ENCODE measurements around the gene ADI1.

ADI1 gene

DNA sequence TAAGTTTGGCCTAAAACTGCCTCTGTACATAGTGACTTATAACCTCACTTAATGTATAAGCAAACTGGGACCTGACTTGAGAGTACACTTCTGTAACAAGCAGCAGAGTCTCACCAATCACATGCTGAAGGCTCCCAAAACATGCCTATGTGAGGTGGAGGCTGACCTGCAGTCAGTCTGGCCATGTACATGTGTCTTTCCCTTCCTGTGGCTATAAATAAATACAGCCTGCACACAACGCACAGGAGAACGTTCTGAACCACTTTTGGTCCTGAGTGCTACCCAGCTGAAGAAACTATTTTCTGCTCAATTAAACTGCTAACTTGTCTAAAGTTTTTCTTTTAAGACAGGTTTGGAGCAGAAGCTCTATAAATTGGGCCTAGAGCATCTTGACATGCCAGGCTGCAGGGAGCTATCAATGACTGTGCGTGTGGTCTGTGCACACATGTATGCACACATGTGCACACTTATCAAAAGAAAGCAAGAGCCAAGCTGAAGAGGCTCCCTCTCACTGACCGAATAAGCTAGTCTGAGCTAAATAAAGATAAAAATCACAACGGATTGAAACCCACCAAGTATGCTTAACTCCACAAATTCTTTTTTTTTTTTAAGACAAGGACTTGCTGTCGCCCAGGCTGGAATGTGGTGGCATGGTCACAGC lies 23.8 kb upstream of the ADI1 start:
- no peaks in the 10 kb centered on the region for H3K4me1 ChIP-seq (ENCODE audit: control insufficient read depth, insufficient read depth, low read length, poor library complexity, severe bottlenecking)
- H3K4me3 ChIP-seq (ENCODE audit: insufficient read depth, low read depth, low read length, poor library complexity, severe bottlenecking): no peak overlapping the region
- H3K9me3 ChIP-seq (ENCODE audit: control insufficient read depth, low read length): no peaks in the 10 kb centered on the region
- H3K27ac ChIP-seq (ENCODE audit: insufficient read depth, low read length, poor library complexity, severe bottlenecking): no peak overlapping the region
- peaks cover 66% of the 10 kb centered on the region for H3K36me3 ChIP-seq (ENCODE audit: control insufficient read depth, insufficient read depth, low read length)
- no peaks in the 10 kb centered on the region for H3K27me3 ChIP-seq (replicated peaks; ENCODE audit: control insufficient read depth, insufficient read depth, low read length, poor library complexity, severe bottlenecking)
- DNase-seq: no peak

DNA sequence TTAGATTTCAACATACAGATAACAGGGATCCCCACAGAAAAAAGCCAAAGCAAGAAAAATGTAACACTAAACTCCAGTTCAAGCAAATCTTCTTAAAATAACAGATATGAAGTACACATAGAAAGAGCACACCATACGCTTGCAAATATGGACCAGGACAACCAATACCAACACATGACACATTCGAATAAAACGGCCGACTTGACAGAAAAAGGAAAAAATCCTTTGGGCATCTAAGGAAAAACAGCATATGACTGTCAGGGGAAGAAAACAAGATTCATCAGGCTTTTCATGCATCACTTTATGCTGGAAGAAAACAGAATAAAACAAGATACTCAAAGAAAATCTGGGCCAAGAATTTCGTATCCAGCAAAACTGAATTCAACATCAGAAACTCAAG lies 22.8 kb upstream of the ADI1 start:
- H3K4me3 ChIP-seq (ENCODE audit: insufficient read depth, low read depth, low read length, poor library complexity, severe bottlenecking): no peak overlapping the region
- H3K36me3 ChIP-seq (ENCODE audit: control insufficient read depth, insufficient read depth, low read length): peaks cover 59% of the 10 kb centered on the region
- H3K27me3 ChIP-seq (replicated peaks; ENCODE audit: control insufficient read depth, insufficient read depth, low read length, poor library complexity, severe bottlenecking): no peaks in the 10 kb centered on the region
- H3K27ac ChIP-seq (ENCODE audit: insufficient read depth, low read length, poor library complexity, severe bottlenecking): no peak overlapping the region
- no peak for DNase-seq
- H3K4me1 ChIP-seq (ENCODE audit: control insufficient read depth, insufficient read depth, low read length, poor library complexity, severe bottlenecking): no peaks in the 10 kb centered on the region
- H3K9me3 ChIP-seq (ENCODE audit: control insufficient read depth, low read length): no peaks in the 10 kb centered on the region

DNA sequence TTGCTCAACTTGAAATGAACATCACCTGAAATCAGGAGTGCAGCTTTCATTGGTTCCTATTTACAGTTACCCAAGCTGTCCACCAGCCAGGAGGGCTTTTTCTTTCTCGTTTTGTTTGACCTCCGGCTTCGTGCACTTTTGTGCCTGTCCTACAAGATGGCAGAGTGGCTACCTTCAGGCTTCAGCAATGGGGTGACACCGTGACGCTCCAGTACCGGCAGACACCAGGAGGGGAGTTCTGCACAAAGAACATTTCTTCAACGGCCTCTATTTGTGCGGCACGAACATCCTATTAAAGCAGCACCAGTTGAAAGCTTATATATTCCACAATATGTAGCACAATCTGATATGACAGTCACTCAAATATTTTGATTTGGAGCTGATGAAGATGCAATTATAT lies 20.5 kb upstream of the ADI1 start:
- DNase-seq: no peak
- peaks cover 42% of the 10 kb centered on the region for H3K36me3 ChIP-seq (ENCODE audit: control insufficient read depth, insufficient read depth, low read length)

DNA sequence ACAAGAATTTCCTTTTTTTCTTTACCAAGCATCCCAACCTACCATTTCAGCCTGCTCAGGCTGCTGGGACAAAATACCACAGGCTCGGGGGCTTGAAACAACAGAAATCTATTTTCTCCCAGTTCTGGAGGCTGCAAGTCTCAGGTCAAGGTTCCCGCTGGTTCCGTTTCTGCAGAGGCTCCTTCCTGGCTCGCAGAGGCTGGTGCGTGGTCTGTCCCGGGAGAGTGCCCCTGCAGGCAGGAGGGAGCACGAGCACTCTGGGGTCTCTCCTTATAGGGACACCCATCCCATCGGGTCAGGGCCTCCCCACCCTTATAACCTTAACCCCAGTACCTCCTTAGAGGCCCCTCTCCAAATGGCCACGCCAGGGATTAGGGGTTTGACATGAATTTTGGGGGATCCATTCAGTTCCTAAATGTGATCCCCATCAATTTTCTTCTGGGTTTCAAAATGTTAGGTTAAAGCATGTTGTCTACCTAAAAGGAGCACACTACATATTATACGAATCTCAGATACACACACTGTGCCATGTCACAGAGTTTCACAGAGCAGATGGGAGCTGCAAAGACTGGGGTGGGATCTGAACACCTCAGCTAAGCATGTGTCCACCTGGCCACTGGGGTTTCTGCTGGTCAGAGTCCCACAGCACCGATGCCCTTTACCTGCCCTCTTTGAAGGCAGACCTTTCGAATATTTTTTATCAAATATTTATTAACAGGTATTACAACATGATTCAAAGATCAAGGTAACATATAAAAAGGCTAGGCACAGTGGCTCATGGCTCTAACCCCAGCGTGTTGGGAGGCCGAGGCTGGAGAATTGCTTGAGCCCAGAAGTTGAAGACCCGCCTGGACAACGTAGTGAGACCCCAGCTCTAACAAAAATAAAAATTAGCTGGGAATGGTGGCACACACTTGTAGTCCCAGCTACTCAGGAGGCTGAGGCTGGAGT lies 17.6 kb upstream of the ADI1 start:
- Histone ChIP-seq H3K36me3 (ENCODE audit: control insufficient read depth, insufficient read depth, low read length) (peaks cover 15% of the 10 kb centered on the region), H3K27ac (ENCODE audit: insufficient read depth, low read length, poor library complexity, severe bottlenecking) (no peak overlapping the region), H3K27me3 (replicated peaks; ENCODE audit: control insufficient read depth, insufficient read depth, low read length, poor library complexity, severe bottlenecking) (no peaks in the 10 kb centered on the region), H3K4me1 (ENCODE audit: control insufficient read depth, insufficient read depth, low read length, poor library complexity, severe bottlenecking) (no peaks in the 10 kb centered on the region), H3K9me3 (ENCODE audit: control insufficient read depth, low read length) (no peaks in the 10 kb centered on the region), H3K4me3 (ENCODE audit: insufficient read depth, low read depth, low read length, poor library complexity, severe bottlenecking) (no peak overlapping the region)
- DNase-seq: no peak

More for the DNA sequence above, 20.5 kb upstream of the ADI1 start:
- Histone ChIP-seq H3K27me3 (replicated peaks; ENCODE audit: control insufficient read depth, insufficient read depth, low read length, poor library complexity, severe bottlenecking) (no peaks in the 10 kb centered on the region), H3K4me1 (ENCODE audit: control insufficient read depth, insufficient read depth, low read length, poor library complexity, severe bottlenecking) (no peaks in the 10 kb centered on the region), H3K4me3 (ENCODE audit: insufficient read depth, low read depth, low read length, poor library complexity, severe bottlenecking) (no peak overlapping the region), H3K9me3 (ENCODE audit: control insufficient read depth, low read length) (no peaks in the 10 kb centered on the region), H3K27ac (ENCODE audit: insufficient read depth, low read length, poor library complexity, severe bottlenecking) (no peak overlapping the region)

DNA sequence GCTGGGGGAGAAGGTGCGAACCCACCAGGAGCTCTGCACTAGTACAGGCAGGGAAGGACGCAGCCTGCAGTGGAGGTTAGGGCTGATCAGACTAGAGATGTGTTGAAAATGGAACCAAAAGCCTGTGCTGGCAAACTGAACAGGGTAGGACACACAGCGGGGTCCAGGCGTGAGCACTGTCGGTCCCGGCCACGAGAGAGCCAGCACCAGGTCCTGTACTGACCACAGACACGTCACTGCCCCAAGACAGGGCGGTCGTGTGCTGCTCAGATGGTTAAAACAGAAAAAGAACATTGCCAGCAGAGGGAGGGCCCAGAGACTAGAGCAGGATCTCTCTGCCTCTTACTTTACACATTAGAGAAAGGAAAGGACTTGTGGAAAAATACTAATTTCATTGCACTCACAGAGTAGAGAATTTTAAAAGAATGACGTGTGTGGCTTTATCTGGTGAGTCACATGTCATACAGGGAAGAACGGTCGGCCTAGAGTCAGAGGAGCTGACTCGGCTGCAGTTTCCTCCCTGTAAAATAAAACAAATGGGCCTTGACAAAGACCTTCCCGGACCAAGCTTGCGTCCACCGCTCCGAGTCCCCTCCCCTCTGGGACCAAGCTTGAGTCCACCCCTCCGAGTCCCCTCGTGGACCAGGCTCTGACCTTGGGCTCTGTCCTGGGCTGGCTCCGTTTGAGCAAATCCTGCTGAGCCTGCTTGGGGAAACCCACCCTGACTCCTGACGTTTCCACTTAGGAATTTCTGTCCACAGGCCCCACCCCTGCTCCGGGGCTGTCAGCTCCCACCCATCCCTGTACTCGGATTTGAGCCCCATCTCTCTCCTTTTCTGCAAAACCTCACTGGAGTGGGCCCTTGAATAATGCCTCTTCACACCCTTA lies 16.7 kb upstream of the ADI1 start:
- Histone ChIP-seq H3K9me3 (ENCODE audit: control insufficient read depth, low read length) (no peaks in the 10 kb centered on the region), H3K4me3 (ENCODE audit: insufficient read depth, low read depth, low read length, poor library complexity, severe bottlenecking) (no peak overlapping the region), H3K27ac (ENCODE audit: insufficient read depth, low read length, poor library complexity, severe bottlenecking) (no peak overlapping the region), H3K4me1 (ENCODE audit: control insufficient read depth, insufficient read depth, low read length, poor library complexity, severe bottlenecking) (no peaks in the 10 kb centered on the region), H3K36me3 (ENCODE audit: control insufficient read depth, insufficient read depth, low read length) (peaks cover 9% of the 10 kb centered on the region), H3K27me3 (replicated peaks; ENCODE audit: control insufficient read depth, insufficient read depth, low read length, poor library complexity, severe bottlenecking) (no peaks in the 10 kb centered on the region)
- no peak for DNase-seq

DNA sequence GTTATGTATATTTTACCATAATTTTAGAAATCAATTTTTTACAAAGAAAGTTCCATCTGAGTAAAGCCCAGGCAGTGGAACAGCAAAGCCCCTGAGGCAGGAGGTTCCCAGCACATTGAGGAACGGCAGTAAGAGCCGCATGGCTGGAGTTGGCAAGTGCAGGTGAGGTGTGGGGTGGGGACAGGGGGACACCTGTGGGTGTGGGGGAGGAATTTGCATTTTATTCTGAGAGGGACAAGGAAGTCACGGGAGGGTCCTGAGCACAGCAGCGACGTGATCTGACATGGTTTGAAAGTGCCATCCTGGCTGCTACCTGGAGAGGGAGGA lies 16.1 kb upstream of the ADI1 start:
- Histone ChIP-seq H3K27me3 (replicated peaks; ENCODE audit: control insufficient read depth, insufficient read depth, low read length, poor library complexity, severe bottlenecking) (no peaks in the 10 kb centered on the region), H3K36me3 (ENCODE audit: control insufficient read depth, insufficient read depth, low read length) (peaks cover 9% of the 10 kb centered on the region), H3K4me3 (ENCODE audit: insufficient read depth, low read depth, low read length, poor library complexity, severe bottlenecking) (no peak overlapping the region), H3K4me1 (ENCODE audit: control insufficient read depth, insufficient read depth, low read length, poor library complexity, severe bottlenecking) (no peaks in the 10 kb centered on the region), H3K27ac (ENCODE audit: insufficient read depth, low read length, poor library complexity, severe bottlenecking) (no peak overlapping the region), H3K9me3 (ENCODE audit: control insufficient read depth, low read length) (no peaks in the 10 kb centered on the region)
- DNase-seq: no peak

DNA sequence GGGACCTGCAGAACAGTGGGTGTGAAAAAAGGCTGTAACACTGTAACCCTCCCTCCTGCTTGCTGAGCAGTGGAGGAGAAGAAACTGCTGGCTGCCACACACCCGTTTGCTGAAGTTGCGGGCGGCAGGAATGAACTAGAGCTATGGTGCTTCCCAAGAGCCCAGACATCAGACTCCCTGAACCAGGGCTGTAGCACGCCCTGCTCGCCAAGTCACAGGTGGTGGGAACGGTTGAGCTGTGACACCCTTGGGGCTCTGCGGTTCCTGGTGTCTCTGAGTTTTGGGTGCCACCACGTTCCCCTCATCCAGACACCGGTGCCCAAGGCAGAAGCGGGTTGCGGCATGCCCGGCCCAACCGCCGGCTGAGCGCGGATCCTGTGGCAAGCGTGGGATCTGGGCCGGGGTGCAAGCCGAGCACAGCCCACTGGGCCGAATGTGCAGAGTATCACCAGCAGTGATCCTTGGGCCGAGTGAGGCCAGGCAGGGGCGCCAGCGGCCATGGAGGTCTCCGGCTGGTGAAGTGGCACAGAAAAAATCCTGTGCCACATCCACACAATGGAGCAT lies 15.0 kb upstream of the ADI1 start:
- Histone ChIP-seq H3K27me3 (replicated peaks; ENCODE audit: control insufficient read depth, insufficient read depth, low read length, poor library complexity, severe bottlenecking) (no peaks in the 10 kb centered on the region), H3K4me3 (ENCODE audit: insufficient read depth, low read depth, low read length, poor library complexity, severe bottlenecking) (no peak overlapping the region), H3K4me1 (ENCODE audit: control insufficient read depth, insufficient read depth, low read length, poor library complexity, severe bottlenecking) (no peaks in the 10 kb centered on the region), H3K36me3 (ENCODE audit: control insufficient read depth, insufficient read depth, low read length) (peaks cover 2% of the 10 kb centered on the region), H3K9me3 (ENCODE audit: control insufficient read depth, low read length) (no peaks in the 10 kb centered on the region), H3K27ac (ENCODE audit: insufficient read depth, low read length, poor library complexity, severe bottlenecking) (no peak overlapping the region)
- DNase-seq: no peak

DNA sequence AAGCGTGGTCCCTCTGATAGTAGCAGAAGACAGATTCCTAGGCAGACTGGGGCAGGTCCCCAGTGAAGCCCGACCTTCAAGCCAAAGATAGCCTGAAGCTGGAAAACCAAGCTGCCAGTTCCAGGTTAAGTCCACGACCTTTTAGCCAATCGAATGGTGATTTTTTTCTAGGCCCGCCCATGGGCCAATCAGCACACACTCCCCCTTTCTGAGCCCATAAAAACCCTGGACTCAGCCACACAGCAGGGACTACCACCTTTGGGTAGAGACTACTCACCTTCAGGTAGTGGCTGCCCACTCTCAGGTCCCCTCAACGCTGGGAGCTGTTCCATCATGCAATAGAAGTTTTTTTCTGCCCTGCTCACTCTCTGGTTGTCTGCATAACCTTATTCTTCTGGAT lies 14.5 kb upstream of the ADI1 start:
- Histone ChIP-seq H3K36me3 (ENCODE audit: control insufficient read depth, insufficient read depth, low read length) (no peaks in the 10 kb centered on the region), H3K4me1 (ENCODE audit: control insufficient read depth, insufficient read depth, low read length, poor library complexity, severe bottlenecking) (no peaks in the 10 kb centered on the region), H3K27ac (ENCODE audit: insufficient read depth, low read length, poor library complexity, severe bottlenecking) (no peak overlapping the region), H3K9me3 (ENCODE audit: control insufficient read depth, low read length) (no peaks in the 10 kb centered on the region), H3K4me3 (ENCODE audit: insufficient read depth, low read depth, low read length, poor library complexity, severe bottlenecking) (no peak overlapping the region), H3K27me3 (replicated peaks; ENCODE audit: control insufficient read depth, insufficient read depth, low read length, poor library complexity, severe bottlenecking) (no peaks in the 10 kb centered on the region)
- no peak for DNase-seq

DNA sequence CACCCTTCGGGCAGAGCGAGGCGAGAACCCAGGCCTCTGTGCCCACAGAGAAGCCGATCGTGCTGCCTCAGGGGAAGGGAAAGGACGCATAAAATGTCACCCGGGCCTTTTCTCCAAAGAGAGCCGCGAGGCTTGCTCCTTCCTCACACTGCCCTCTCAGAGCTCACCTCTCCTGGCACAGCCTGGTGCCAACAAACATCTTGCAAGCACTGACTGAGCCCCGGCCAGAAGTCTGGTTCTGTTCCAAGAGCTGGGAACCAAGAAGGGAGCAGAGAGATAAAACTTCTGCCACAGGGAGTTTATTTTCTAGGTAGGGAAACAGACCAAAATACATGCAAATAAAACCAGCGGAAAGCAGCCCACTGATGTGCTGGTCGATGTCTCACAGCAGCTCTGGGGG lies 13.6 kb upstream of the ADI1 start:
- no peaks in the 10 kb centered on the region for H3K27me3 ChIP-seq (replicated peaks; ENCODE audit: control insufficient read depth, insufficient read depth, low read length, poor library complexity, severe bottlenecking)
- no peaks in the 10 kb centered on the region for H3K4me1 ChIP-seq (ENCODE audit: control insufficient read depth, insufficient read depth, low read length, poor library complexity, severe bottlenecking)
- H3K9me3 ChIP-seq (ENCODE audit: control insufficient read depth, low read length): no peaks in the 10 kb centered on the region
- H3K27ac ChIP-seq (ENCODE audit: insufficient read depth, low read length, poor library complexity, severe bottlenecking): no peak overlapping the region
- H3K4me3 ChIP-seq (ENCODE audit: insufficient read depth, low read depth, low read length, poor library complexity, severe bottlenecking): no peak overlapping the region
- no peak for DNase-seq
- no peaks in the 10 kb centered on the region for H3K36me3 ChIP-seq (ENCODE audit: control insufficient read depth, insufficient read depth, low read length)

All from effector memory CD4-positive, alpha-beta T cell (primary cell).